MM.1S (cell line): ENCODE results near the gene BABAM1.
"Not testable (repeated sequence)": the region's sequence is repeated elsewhere in the genome, so short reads cannot be mapped to it uniquely, and the experiment has no call there.

Experiments
- DNase-seq: peaks from one replicate; pipeline ENCODE4 v3.0.0-alpha.2; 2015
- H2AFZ ChIP-seq: fragments of 300-600 bp; sonication (generic); 2 replicates; pipeline ENCODE4 v1.6.0; 2016; ENCODE audit warnings: antibody characterized with exemption, low read length
- H3F3A ChIP-seq: fragments of 300-600 bp; sonication (generic); 2 replicates; pipeline ENCODE4 v1.6.1; 2016; ENCODE audit warnings: mild to moderate bottlenecking, antibody characterized with exemption, low read length, moderate library complexity, mixed read lengths; ENCODE audit not compliant: insufficient read depth
- H3K27ac ChIP-seq: fragments of 300-600 bp; sonication (generic); 2 replicates; pipeline ENCODE4 v1.5.1; 2016; ENCODE audit warnings: mild to moderate bottlenecking, low read length
- H3K27me3 ChIP-seq: fragments of 300-600 bp; sonication (generic); replicated peaks from 2 replicates; pipeline ENCODE4 v1.6.0; 2016; ENCODE audit warnings: low read length; ENCODE audit not compliant: insufficient read depth
- H3K36me3 ChIP-seq: fragments of 300-600 bp; sonication (generic); replicated peaks from 2 replicates; pipeline ENCODE4 v1.6.1; 2016; ENCODE audit warnings: mild to moderate bottlenecking, low read length, mixed read lengths; ENCODE audit not compliant: insufficient read depth
- H3K4me1 ChIP-seq: fragments of 300-600 bp; sonication (generic); 2 replicates; pipeline ENCODE4 v1.6.1; 2016; ENCODE audit warnings: low read length, mixed read lengths
- H3K4me2 ChIP-seq: fragments of 300-600 bp; sonication (generic); 2 replicates; pipeline ENCODE4 v1.6.0; 2016; ENCODE audit warnings: low read depth, low read length
- H3K4me3 ChIP-seq: fragments of 300-600 bp; sonication (generic); 2 replicates; pipeline ENCODE4 v1.5.1; 2016; ENCODE audit warnings: low read length, mixed read lengths
- H3K79me2 ChIP-seq: fragments of 300-600 bp; sonication (generic); 2 replicates; pipeline ENCODE4 v1.6.1; 2016; ENCODE audit warnings: mixed run types, low read length, mixed read lengths
- H3K9ac ChIP-seq: fragments of 300-600 bp; sonication (generic); 2 replicates; pipeline ENCODE4 v1.6.1; 2016; ENCODE audit warnings: low read length, mixed read lengths
- H3K9me2 ChIP-seq: fragments of 300-600 bp; sonication (generic); replicated peaks from 2 replicates; pipeline ENCODE4 v1.6.1; 2016; ENCODE audit warnings: mild to moderate bottlenecking, low read length, mixed read lengths; ENCODE audit not compliant: insufficient read depth
- H3K9me3 ChIP-seq: fragments of 300-600 bp; sonication (generic); replicated peaks from 2 replicates; pipeline ENCODE4 v1.6.1; 2016; ENCODE audit warnings: mild to moderate bottlenecking, low read length, mixed read lengths; ENCODE audit not compliant: insufficient read depth
- H4K20me1 ChIP-seq: fragments of 300-600 bp; sonication (generic); 2 replicates; pipeline ENCODE4 v1.6.1; 2016; ENCODE audit warnings: mild to moderate bottlenecking, low read length, moderate library complexity, mixed read lengths; ENCODE audit not compliant: insufficient read depth
- EZH2 ChIP-seq: fragments of 300-600 bp; sonication (generic); optimal IDR thresholded peaks from 2 replicates; pipeline ENCODE3; 2017; ENCODE audit warnings: low read depth, mild to moderate bottlenecking, antibody characterized with exemption, low read length, mixed read lengths
- EZH2phosphoT487 ChIP-seq: fragments of 300-600 bp; sonication (generic); IDR thresholded peaks from 2 replicates; pipeline ENCODE4 v1.6.1; 2018; ENCODE audit warnings: antibody characterized with exemption, low read length
- TF ChIP-seq, protein P1 (sequence below): fragments of 300-600 bp; sonication (generic); IDR thresholded peaks from 2 replicates; pipeline ENCODE4 v1.5.1; 2016; ENCODE audit warnings: antibody characterized with exemption, low read length, mixed read lengths

Gene BABAM1

DNA sequence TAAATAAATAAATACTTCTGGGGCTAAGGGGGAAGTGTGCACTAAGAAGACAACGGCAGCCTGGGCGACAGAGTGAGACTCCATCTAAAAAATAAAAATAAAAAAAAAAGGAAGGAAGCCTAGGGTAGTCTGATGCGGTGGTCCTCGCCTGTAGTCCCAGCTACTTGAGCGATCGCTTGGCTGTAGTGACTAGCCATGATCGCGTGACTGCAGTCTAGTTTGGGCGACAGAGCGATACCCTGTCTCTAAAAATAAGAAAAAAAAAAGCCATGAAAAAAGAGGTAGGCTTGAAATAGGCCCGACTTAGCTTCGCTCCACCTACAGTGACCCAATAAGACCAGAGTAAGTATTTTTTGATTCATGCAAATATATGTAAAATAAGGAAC lies 661 bp upstream of the BABAM1 start:
- Histone ChIP-seq H4K20me1 (no peaks in the 10 kb centered on the region), H3K9me2 (no peaks in the 10 kb centered on the region), H3K27ac (peak overlapping the region; percentile 86; the same call in 1 of the 2 replicates), H3K4me1 (peaks cover 5% of the 10 kb centered on the region; the same call in 1 of the 2 replicates), H3K4me3 (peak overlapping the region; percentile 18), H2AFZ (peak overlapping the region; percentile 77), H3K27me3 (no peaks in the 10 kb centered on the region), H3K9ac (peak overlapping the region; percentile 62; the same call in 1 of the 2 replicates), H3F3A (peaks cover 8% of the 10 kb centered on the region; the same call in 1 of the 2 replicates), H3K36me3 (no peaks in the 10 kb centered on the region; the same call in 1 of the 2 replicates), H3K4me2 (peak overlapping the region; percentile 57), H3K79me2 (peaks cover 18% of the 10 kb centered on the region), H3K9me3 (no peaks in the 10 kb centered on the region)
- no peak for DNase-seq
- TF ChIP-seq, protein P1, sequence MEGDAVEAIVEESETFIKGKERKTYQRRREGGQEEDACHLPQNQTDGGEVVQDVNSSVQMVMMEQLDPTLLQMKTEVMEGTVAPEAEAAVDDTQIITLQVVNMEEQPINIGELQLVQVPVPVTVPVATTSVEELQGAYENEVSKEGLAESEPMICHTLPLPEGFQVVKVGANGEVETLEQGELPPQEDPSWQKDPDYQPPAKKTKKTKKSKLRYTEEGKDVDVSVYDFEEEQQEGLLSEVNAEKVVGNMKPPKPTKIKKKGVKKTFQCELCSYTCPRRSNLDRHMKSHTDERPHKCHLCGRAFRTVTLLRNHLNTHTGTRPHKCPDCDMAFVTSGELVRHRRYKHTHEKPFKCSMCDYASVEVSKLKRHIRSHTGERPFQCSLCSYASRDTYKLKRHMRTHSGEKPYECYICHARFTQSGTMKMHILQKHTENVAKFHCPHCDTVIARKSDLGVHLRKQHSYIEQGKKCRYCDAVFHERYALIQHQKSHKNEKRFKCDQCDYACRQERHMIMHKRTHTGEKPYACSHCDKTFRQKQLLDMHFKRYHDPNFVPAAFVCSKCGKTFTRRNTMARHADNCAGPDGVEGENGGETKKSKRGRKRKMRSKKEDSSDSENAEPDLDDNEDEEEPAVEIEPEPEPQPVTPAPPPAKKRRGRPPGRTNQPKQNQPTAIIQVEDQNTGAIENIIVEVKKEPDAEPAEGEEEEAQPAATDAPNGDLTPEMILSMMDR = no peak
- TF ChIP-seq EZH2phosphoT487 = no peak
- no peak for TF ChIP-seq EZH2

DNA sequence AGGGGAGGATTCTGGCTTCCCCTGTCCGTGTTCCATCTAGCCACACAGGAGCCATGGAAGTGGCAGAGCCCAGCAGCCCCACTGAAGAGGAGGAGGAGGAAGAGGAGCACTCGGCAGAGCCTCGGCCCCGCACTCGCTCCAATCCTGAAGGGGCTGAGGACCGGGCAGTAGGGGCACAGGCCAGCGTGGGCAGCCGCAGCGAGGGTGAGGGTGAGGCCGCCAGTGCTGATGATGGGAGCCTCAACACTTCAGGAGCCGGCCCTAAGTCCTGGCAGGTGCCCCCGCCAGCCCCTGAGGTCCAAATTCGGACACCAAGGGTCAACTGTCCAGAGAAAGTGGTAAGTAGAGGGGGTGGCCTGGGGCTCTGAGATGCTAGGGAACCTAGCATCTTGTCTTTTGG lies 1.5 kb downstream of the BABAM1 start:
- no peak overlapping the region for H3K4me3 ChIP-seq
- H3K36me3 ChIP-seq = no peaks in the 10 kb centered on the region; the same call in 1 of the 2 replicates
- no peaks in the 10 kb centered on the region for H3K9me3 ChIP-seq
- no peak for DNase-seq
- H3K27me3 ChIP-seq = no peaks in the 10 kb centered on the region
- no peak overlapping the region for H3K9ac ChIP-seq
- H4K20me1 ChIP-seq = no peaks in the 10 kb centered on the region
- no peak overlapping the region for H3K4me2 ChIP-seq
- peaks cover 5% of the 10 kb centered on the region; the same call in 1 of the 2 replicates for H3K4me1 ChIP-seq
- TF ChIP-seq, protein P1 = no peak
- TF ChIP-seq EZH2phosphoT487 (no peak), EZH2 (no peak)
- no peak overlapping the region for H3K27ac ChIP-seq
- H2AFZ ChIP-seq = no peak overlapping the region
- no peaks in the 10 kb centered on the region for H3K9me2 ChIP-seq
- H3F3A ChIP-seq = peaks cover 8% of the 10 kb centered on the region; the same call in 1 of the 2 replicates
- H3K79me2 ChIP-seq = peaks cover 18% of the 10 kb centered on the region

DNA sequence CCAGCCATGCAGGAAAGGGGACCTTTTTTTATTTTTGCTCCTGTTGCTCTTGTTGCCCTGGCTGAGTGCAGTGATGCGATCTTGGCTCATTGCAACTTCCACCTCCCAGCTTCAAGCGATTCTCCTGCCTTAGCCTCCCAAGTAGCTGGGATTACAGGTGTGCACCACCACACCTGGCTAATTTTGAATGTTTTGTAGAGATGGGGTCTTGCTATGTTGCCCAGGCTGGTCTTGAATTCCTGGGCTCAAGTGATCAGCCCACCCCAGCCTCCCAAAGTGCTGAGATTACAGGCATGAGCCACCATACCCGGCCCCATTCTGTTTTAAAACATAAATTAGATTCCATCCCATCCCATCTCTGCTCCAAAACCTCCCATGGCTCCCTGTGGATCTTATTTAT lies 7.6 kb downstream of the BABAM1 start:
- H3K36me3 ChIP-seq, H3F3A ChIP-seq, H4K20me1 ChIP-seq, H3K4me1 ChIP-seq, H3K27me3 ChIP-seq, H2AFZ ChIP-seq, H3K79me2 ChIP-seq, H3K27ac ChIP-seq, H3K4me2 ChIP-seq, H3K4me3 ChIP-seq, DNase-seq, H3K9me3 ChIP-seq, H3K9ac ChIP-seq, H3K9me2 ChIP-seq: not testable (repeated sequence)

DNA sequence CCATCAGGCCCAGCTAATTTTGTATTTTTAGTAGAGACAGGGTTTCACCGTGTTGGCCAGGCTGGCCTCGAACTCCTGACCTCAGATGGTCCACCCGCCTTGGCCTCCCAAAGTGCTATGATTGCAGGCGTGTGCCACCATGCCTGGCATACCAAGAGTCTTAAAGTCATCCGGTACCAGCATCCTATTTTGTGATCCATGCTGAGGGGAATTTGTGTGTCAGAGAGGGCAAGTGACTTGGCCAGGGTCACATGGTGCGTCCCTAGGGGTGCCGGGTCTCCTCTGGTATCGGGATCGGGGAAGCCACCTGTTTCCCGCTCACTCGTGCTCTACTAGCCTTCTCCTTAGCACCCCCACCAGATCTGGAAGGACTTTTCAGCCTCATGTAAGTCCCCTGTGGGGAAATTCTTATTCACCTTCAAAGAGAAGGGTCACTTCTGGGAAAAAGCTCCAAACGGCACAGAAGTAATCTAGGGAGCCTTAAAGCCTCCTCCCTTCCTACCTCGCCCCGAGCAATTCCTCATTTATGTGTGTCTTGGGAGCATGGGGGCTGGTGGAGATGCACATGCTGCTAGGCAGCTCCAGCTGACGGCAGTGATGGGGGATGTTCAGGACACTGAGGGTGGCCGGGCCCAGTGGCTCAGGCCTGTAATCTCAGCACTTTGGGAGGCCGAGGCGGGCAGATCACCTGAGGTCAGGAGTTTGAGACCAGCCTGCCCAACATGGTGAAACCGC lies 8.4 kb downstream of the BABAM1 start:
- no peaks in the 10 kb centered on the region for H4K20me1 ChIP-seq
- H3K9ac ChIP-seq = no peak overlapping the region
- no peak overlapping the region for H3K4me2 ChIP-seq
- no peak overlapping the region for H2AFZ ChIP-seq
- DNase-seq = no peak
- H3K4me1 ChIP-seq = no peaks in the 10 kb centered on the region
- H3K27me3 ChIP-seq = no peaks in the 10 kb centered on the region
- H3K36me3 ChIP-seq = no peaks in the 10 kb centered on the region; the same call in 1 of the 2 replicates
- no peaks in the 10 kb centered on the region for H3F3A ChIP-seq
- H3K79me2 ChIP-seq = no peaks in the 10 kb centered on the region
- TF ChIP-seq EZH2phosphoT487 = no peak
- TF ChIP-seq, protein P1 = no peak
- TF ChIP-seq EZH2 = no peak
- H3K27ac ChIP-seq = no peak overlapping the region
- no peaks in the 10 kb centered on the region for H3K9me3 ChIP-seq
- H3K9me2 ChIP-seq = no peaks in the 10 kb centered on the region
- no peak overlapping the region for H3K4me3 ChIP-seq
